ENCODE results near the gene ELN. TPM values are rescaled to one million over a fixed set of nuclear protein-coding genes. Genes with fewer than 3 reads are reported as not detected.

ELN gene
- total RNA-seq, 2 donors from 2014 or later = 354 to 999 TPM

GRCh38 chr7:74070619-74070921, 42.6 kb downstream of the ELN start:
- DNase-seq (ENCODE audit: low spot score) = peak; percentile 82
- intact Hi-C loops (cut with DNase I) = no loop called here

GRCh38 chr7:74071121-74071520, 43.1 kb downstream of the ELN start:
- no peak for DNase-seq (ENCODE audit: low spot score)
- intact Hi-C loops (cut with DNase I) = no loop called here

GRCh38 chr7:74074770-74075169, 46.8 kb downstream of the ELN start:
- no peak for DNase-seq (ENCODE audit: low spot score)
- intact Hi-C loops (cut with DNase I) = no loop called here

GRCh38 chr7:74078461-74078860, 50.5 kb downstream of the ELN start:
- no peak for DNase-seq (ENCODE audit: low spot score)
- intact Hi-C loops (cut with DNase I) = no loop called here

GRCh38 chr7:74082770-74083116, 54.8 kb downstream of the ELN start:
- intact Hi-C loops (cut with DNase I) = loop anchor here (1.0 to 10.0 kb wide), 2 partner anchors 12 to 92 kb away; partner anchors contain the start of gene EIF4H (in 1 of the 2)
- no peak for DNase-seq (ENCODE audit: low spot score)

- peak; percentile 93 for DNase-seq (ENCODE audit: low spot score)
- intact Hi-C loops (cut with DNase I) = loop anchor here (1.0 to 10.0 kb wide), 2 partner anchors 11 to 92 kb away; partner anchors contain the start of gene EIF4H (in 1 of the 2)
Observed at GRCh38 chr7:74083117-74083876, 55.3 kb downstream of the ELN start, which contains the start of gene LIMK1. LIMK1 (plus strand) TSS chr7:74083804; CDS start chr7:74083991, 187 bp downstream.

- DNase-seq (ENCODE audit: low spot score) = peak; percentile 84
- intact Hi-C loops (cut with DNase I) = loop anchor here (1.0 to 10.0 kb wide), 2 partner anchors 10 to 91 kb away; partner anchors contain the start of gene EIF4H (in 1 of the 2)
Observed at GRCh38 chr7:74083928-74084721, 56.2 kb downstream of the ELN start.

- intact Hi-C loops (cut with DNase I) = loop anchor here in 1 of 2 donors (10.0 kb wide), 1 partner anchor 90 kb away; the partner anchor contains the start of gene EIF4H
- no peak for DNase-seq (ENCODE audit: low spot score)
Observed at GRCh38 chr7:74084722-74085578, 57.0 kb downstream of the ELN start.

GRCh38 chr7:74087791-74088453, 59.9 kb downstream of the ELN start:
- DNase-seq (ENCODE audit: low spot score) = no peak
- intact Hi-C loops (cut with DNase I) = loop anchor here in 1 of 2 donors (10.0 kb wide), 1 partner anchor 87 kb away; the partner anchor contains the start of gene EIF4H

- no peak for DNase-seq (ENCODE audit: low spot score)
- intact Hi-C loops (cut with DNase I) = no loop called here
Observed at GRCh38 chr7:74092321-74092963, 64.5 kb downstream of the ELN start.

GRCh38 chr7:74092964-74093471, 65.0 kb downstream of the ELN start:
- DNase-seq (ENCODE audit: low spot score) = peak; percentile 88
- intact Hi-C loops (cut with DNase I) = no loop called here

GRCh38 chr7:74093671-74094223, 65.8 kb downstream of the ELN start:
- intact Hi-C loops (cut with DNase I) = loop anchor here in 1 of 2 donors (1.0 kb wide), 1 partner anchor 10 kb away; the partner anchor contains the start of gene LIMK1
- no peak for DNase-seq (ENCODE audit: low spot score)

- intact Hi-C loops (cut with DNase I) = loop anchor here in 1 of 2 donors (1.0 kb wide), 1 partner anchor 11 kb away; the partner anchor contains the start of gene LIMK1
- peak; percentile 95 for DNase-seq (ENCODE audit: low spot score)
Observed at GRCh38 chr7:74094224-74095101, 66.5 kb downstream of the ELN start.

- DNase-seq (ENCODE audit: low spot score) = no peak
- intact Hi-C loops (cut with DNase I) = no loop called here
Observed at GRCh38 chr7:74095135-74095534, 67.2 kb downstream of the ELN start.

GRCh38 chr7:74097937-74098614, 70.1 kb downstream of the ELN start:
- peak; percentile 91 for DNase-seq (ENCODE audit: low spot score)

GRCh38 chr7:74099031-74099430, 71.1 kb downstream of the ELN start:
- intact Hi-C loops (cut with DNase I) = no loop called here
- no peak for DNase-seq (ENCODE audit: low spot score)

More at GRCh38 chr7:74097937-74098614, 70.1 kb downstream of the ELN start:
- intact Hi-C loops (cut with DNase I) = no loop called here

Data from posterior vena cava (tissue), 2 donors.